GM12865 (cell line): ENCODE data around the gene HNRNPL.

Experiments used
- DNase-seq: peaks from one replicate; pipeline ENCODE4 v3.0.0; 2010; ENCODE audit warnings: low read depth
- H3K4me3 ChIP-seq: 2 replicates; pipeline ENCODE4 v1.5.1; 2011; ENCODE audit warnings: mild to moderate bottlenecking, low read depth, low read length, control low read depth
- TF ChIP-seq, protein P1 (sequence below): IDR thresholded peaks from 2 replicates; pipeline ENCODE4 v1.5.1; 2011; ENCODE audit warnings: low read length, control low read depth, low read depth, inconsistent platforms; ENCODE audit not compliant: insufficient read depth; ENCODE audit errors: missing control alignments

Gene HNRNPL

DNA sequence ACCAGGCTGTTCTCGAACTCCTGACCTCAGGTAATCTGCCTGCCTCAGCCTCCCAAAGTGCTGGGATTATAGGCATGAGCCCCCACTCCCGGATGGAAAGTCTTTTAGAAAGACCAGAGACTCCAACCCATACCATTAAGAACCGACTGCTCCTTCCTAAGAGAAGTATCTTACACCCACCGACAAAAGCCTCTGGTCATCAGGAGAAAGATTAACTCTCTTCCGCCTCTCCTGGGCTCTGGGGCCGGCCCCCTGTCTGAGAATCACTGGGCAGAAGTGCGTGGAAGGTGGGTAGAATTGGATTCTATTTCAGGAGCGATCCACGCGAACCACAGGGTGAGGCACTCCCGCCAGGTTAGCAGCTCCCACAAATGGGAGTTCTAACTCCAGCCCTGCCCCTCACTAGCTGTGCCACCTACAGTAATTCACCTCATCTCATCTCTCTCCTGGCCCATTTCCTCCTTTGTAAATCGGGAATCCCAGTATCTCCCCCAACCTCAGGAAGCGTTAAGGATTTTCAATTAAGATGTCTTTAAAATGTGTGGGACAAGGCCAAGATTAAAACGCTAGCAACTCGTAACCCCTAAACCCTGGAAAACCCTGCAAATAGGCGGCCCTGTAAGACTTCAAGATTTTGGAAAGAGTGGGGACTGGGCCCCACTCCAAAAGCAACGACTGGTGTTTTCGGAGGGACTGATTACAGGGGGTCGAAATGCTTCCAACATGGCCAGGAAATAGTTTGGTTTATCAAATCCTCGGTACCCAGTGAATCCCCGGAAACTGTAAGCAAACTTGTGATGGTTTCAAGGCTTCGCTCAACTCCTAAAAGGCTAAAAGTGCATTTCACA is 1.3 kb downstream of the HNRNPL start:
- TF ChIP-seq, protein P1, sequence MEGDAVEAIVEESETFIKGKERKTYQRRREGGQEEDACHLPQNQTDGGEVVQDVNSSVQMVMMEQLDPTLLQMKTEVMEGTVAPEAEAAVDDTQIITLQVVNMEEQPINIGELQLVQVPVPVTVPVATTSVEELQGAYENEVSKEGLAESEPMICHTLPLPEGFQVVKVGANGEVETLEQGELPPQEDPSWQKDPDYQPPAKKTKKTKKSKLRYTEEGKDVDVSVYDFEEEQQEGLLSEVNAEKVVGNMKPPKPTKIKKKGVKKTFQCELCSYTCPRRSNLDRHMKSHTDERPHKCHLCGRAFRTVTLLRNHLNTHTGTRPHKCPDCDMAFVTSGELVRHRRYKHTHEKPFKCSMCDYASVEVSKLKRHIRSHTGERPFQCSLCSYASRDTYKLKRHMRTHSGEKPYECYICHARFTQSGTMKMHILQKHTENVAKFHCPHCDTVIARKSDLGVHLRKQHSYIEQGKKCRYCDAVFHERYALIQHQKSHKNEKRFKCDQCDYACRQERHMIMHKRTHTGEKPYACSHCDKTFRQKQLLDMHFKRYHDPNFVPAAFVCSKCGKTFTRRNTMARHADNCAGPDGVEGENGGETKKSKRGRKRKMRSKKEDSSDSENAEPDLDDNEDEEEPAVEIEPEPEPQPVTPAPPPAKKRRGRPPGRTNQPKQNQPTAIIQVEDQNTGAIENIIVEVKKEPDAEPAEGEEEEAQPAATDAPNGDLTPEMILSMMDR: no peak
- peak overlapping the region; percentile 95 for H3K4me3 ChIP-seq
- no peak for DNase-seq

DNA sequence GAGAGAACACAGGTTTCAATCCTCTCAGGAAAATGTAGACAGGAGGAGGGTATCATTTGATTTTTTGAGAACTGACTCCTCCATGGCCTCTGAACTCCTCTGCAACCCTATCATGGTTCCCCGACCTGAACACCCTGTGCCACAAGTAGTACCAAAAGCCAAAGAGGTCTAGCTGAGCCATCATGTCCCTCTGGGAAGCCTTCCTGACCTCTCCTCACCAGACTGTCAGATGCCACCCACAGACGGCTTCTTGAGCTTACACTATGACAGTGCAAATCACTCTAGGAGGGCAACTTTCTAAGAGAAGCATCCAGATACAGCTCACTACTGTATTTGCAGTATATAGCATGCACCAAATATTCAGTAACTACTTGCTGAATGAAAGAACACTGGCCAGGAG is 3.7 kb downstream of the HNRNPL start:
- DNase-seq: no peak
- H3K4me3 ChIP-seq: no peak overlapping the region
- TF ChIP-seq, protein P1: no peak

DNA sequence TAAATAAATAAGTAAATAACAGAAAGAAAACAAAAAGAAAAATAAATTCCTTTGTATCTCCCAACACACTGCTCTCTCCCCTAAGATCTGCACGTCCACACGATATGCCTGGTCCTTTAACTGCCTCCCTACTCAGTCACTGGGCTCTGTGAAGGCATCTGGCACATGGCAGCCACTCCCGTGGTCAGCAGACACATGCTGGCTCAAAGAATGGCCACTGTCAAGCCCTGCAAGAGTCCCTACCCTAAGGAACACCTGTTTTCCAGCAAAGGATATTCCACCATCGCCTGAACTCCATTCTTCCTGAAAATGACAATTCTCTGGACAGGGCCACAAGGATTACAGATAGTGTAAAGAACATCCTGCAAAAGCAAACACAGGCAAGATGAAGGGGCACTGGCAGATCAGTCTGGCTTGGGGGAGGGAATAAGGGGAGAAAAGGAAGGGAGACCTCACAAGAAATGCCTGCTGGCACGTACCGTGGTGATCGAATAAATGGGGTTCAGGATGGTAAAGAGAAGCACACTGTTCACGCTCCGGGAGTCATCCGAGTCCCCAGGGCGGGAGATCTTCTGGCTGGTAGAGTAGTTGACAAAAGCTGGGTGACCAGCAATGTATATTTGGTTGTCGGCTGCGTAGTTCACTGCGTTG is 4.3 kb downstream of the HNRNPL start:
- H3K4me3 ChIP-seq: no peak overlapping the region
- TF ChIP-seq, protein P1: no peak
- no peak for DNase-seq

DNA sequence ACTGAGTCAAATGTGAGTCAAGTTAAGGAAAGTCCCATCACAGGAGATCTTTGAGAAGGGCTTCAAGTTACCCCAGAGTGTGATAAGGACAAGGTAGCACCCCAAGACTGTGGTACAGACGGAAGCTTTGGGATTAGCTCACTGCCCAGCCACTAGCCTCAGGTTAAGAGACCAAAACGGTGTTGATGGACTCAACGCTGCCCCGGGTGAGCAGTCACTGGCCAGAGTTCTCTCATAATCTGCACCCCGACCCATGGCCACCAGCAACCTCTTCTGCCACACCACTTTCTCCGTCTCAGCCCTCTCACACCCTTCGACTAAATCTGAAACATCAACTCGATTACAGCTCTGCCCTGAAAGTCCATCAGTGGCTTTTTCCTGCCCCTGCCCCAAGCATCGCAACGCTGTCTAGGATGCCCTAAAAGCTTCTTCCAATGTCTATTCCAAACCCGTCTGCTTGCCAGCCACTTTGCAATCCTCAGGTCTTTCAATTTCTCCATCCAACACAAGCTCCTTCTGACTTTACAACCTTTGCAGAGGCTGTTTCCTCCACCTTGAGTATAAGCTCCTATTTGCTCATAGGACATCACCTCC is 5.6 kb downstream of the HNRNPL start:
- no peak for DNase-seq
- TF ChIP-seq, protein P1: no peak
- no peak overlapping the region for H3K4me3 ChIP-seq

DNA sequence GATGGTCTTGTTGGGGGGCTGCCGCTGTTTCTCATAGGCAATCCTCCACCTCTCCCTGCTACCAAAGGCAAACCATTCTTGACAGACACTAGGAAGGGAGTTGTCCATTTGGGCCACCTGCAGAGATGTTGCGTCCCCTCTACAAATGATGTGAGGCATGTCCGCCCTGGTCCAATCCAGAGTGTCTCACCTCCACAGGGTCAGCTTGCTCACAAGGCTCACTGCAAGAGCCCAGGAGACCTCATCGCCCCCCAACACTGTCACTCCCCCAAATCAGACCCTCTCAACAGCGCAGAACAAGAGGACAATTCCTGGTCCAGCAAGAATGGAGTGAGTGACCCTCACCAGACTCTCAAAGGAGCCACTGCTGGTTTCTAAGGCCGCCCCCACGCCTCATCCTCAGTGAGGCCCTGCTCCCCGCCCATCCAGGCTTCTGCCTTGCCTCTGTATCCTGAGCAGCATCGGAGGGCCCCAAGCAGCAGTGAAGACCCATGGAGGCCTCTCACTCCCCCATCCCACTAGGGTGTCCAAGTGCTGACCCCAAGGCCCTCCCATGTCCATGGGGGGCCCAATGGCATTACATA is 6.5 kb downstream of the HNRNPL start:
- DNase-seq: no peak
- no peak overlapping the region for H3K4me3 ChIP-seq
- TF ChIP-seq, protein P1: no peak

DNA sequence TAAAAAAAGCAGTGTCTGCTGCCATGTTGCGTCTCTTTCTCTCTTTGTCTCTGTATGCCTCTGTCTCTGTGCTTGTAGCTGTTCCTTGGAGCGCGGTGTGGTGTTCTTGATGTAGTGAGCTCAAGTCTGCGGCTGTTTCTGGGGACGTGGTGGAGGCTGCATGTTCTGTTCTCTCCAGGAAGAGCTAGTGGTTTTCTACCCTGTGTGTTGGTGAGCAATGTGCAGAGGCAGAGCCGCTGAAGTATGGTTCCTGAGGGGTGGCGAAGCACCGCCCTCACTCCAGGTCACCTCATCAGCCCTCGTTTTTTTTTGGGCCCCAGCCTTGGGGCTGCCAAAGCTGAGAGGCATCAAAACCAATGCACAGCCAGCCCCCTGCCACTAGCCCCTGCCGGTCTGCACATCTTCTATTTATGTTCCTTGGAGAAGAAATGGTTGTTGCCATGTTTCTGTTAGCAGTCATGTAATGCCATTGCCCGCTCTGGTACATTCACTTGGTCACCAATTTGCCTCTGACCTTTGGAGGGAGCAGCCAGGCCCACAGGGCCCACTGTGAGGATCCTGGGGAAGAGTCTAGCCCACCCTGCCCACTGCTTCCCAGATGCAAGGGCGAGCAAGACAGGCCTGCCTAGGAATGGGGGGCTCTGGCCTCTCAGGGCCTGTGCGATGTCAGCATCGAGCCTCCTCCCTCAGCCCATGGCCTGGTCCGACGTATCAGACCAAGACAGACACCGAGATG is 7.2 kb downstream of the HNRNPL start:
- TF ChIP-seq, protein P1: no peak
- DNase-seq: peak; percentile 54
- no peak overlapping the region for H3K4me3 ChIP-seq
